GM21723 (cell line): ENCODE results near the gene SMAD3.

Experiments used
- ATAC-seq: cut with Tn5 transposase; IDR thresholded peaks from one replicate; pipeline ENCODE4 v1.9.1; 2021; ENCODE audit warnings: mild to moderate bottlenecking, moderate library complexity; ENCODE audit not compliant: unreplicated experiment

SMAD3 gene

DNA sequence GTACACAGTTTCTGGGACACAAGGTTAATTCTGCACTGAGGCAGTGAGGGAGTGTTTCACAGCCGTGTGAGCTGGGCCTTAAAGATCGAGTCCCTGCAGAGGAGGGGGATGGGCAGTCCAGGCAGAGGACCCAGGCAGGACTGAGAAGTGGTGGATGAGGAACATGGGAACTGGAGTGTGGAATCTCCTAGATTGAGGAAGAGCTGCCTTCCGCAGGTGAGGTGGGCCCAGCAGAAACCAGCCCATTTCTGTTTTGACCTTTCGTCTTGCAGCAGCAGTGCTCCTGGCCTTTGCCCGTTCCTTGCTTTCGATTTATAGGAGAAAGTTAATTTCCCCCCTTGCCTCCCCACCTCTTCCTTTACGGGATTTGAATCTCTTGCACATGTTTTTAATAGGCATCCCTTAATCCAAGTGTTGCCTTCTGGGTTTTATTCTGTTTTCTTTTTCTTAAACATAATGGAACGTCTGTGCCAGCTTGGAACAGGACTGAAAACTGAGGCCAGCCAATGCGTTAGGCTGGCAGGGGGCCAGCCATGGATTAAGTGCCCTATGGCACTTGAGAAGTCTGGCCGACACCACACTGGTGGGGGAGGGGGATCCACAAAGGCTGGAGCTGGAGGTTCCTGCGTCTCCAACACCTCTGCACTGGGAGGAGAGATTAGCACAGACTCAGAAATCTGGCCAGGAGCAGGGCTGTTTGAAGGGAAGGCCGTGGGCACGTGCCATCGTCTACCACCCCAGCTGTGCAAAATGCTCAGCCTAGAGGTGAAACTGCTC is 111.0 kb downstream of the SMAD3 start:
- no peak for ATAC-seq

DNA sequence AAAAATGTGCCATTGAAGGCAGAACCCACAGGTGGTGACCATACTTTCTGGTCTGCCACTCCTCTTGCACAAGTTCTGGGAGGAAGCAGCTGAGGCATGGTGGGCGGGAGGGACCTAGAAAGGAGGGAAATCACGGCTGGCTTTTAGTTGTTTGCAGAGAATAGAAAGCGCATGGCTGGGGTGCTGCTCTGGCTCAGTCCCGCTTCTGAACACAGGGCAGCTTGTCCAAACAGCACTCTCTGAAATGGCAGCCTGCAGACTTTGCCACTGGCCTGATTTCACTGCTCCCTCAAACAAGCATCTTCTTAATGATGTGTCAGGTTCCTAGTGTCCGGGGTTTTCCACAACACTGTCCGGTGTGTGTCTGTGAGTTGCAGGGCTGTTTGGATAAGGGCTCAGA is 112.3 kb downstream of the SMAD3 start:
- ATAC-seq: no peak

DNA sequence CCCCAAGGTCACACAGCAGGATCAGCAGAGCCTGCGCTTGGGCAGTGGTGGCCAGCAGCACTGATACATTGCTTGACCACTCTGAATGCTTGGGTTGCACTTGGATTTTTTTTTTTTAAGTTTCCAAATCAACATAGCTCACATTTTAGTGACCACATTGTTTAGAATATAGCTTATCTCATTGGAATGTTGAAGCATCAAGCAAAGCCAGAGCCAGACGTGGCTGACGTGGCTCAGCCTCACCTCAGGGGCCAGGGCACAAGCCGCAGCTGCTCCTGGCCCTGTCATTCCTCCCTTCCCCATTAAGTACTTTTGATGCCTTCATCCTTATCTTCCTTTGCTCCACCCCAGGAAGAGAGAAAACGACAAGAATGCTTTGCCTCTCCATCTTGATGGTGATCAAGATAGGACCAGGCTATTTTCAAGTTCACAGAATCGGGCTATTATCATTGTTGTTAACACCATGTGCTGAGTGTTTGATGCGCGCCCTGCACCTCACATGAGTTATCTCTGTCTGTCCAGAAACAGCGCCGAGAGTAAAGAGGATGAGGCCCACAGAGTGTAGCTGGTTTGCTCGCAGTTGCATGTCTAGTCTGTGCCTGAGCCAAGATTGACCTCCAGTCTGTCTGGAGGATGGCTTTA is 113.3 kb downstream of the SMAD3 start:
- no peak for ATAC-seq

DNA sequence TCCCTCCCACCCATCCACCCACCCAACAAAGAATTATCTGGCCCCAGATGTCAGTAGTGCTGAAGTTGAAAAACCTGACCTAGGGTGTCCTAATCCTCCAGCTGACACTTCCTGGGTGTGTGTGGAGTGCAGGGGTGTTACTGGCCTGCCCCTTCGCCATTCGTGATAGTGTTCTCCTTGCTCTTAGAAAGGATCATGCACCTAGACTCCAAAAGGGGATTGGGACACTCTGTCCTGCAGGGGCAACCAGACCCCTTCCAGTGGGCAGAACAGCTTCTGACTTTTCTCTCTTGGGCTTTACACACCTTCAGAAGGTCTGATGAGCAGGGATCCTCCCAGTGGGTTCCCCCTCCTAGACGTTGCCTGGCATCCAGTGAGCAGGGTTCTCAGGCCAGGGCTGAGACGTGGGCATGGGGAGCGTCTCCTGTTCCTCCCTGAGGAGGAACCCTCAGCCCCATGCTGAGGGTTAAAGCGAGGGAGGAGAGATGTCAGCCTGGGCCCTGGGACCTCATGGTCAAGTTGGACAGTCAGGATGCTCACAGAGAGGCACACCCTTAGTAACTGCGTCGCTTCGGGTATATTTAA is 114.1 kb downstream of the SMAD3 start:
- ATAC-seq: no peak

DNA sequence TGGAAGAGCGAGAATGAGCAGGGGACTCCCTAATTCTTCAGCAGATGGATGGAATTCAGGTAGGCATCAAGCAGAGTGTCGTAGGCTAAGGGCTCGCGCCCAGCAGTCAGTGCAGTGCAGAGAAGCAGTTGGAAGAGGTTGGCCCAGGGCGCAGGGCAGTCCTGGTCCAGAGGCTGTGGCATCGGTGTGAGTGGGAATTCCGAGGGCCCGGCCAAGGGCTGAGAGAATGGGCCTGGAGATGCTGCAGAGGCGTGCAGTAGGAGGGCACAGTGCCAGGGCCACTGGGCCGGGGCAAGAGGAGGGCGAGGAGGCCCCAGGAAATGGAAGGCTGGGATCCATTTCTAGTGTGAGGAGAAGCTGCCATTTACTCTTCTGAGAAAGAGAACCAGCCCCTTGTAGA is 114.6 kb downstream of the SMAD3 start:
- ATAC-seq: no peak

DNA sequence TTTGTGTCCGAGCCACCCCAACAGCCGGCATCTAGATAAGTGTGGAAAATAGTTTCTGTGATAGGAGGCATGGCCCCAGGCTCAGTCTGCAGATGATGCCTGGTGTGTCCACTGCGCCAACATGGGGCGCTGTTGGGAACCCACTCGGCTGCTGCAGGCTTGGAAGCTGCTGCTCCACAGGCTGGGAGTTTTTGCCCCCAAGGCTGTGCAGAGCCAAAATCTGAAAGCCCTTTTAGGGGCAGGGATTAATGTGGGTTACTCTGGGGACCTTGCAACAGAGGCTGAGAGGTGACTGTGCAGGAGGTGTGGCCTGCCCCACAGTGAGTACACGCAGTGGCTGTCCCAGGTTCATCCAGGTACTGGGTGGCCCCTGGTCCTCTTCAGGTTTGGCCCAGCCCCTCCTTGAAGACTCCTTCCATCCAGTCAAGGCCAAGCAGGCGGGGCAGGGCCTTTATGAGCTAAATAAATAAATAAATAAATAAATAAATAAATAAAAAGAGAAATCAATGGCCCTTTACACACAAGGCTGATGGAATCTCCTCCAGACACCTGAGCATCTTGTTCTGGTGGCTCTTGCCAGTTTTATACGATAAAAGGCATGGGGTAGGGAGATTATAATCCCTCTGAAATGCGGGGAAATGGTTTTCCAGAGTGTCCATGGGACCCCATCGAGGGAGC is 115.3 kb downstream of the SMAD3 start:
- ATAC-seq: no peak

DNA sequence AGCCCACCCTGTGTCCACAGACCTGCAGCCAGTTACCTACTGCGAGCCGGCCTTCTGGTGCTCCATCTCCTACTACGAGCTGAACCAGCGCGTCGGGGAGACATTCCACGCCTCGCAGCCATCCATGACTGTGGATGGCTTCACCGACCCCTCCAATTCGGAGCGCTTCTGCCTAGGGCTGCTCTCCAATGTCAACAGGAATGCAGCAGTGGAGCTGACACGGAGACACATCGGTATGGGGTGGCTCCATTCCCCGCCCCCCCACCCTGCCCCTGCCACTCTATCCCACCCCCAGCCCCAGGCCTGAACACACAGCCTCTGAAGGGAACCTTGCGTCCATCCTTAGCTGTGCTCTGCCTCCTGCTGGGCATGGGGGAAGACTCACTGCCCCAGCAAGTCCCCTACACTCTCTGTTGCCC is 115.8 kb downstream of the SMAD3 start:
- no peak for ATAC-seq

DNA sequence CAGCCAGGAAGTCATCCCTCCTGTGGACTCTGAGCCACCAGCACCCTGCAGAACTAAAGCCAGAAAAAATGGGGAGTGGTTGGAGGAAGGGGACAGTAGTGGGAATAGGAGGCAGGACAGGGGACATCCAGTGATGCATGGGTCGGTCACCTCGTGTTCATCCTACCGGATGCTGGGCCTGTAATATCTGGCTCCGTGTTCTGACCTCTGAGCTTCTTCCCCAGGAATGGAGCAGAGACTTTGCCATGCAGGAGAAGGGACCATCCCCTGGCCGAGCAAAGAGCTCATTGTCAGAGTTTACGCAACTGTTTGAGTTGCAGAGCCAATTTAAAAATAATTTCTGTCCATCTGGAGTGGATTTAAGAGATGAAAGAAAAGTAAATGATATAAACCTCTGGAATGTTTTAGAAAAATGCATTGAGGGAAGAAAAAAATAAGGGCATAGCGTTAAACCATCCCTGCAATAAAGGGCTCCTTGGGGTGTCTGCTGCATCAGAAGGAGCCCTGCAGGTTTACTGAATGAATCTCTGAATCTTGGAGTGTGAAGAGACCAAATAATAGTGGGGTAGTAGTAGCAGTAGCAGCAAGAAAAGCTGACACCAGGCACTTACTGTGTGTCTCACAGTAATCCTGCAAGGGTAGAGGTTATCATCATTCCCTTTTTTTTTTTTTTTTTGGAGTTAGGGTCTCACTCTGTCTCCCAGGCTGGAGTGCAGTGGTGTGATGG is 118.2 kb downstream of the SMAD3 start:
- ATAC-seq: no peak

DNA sequence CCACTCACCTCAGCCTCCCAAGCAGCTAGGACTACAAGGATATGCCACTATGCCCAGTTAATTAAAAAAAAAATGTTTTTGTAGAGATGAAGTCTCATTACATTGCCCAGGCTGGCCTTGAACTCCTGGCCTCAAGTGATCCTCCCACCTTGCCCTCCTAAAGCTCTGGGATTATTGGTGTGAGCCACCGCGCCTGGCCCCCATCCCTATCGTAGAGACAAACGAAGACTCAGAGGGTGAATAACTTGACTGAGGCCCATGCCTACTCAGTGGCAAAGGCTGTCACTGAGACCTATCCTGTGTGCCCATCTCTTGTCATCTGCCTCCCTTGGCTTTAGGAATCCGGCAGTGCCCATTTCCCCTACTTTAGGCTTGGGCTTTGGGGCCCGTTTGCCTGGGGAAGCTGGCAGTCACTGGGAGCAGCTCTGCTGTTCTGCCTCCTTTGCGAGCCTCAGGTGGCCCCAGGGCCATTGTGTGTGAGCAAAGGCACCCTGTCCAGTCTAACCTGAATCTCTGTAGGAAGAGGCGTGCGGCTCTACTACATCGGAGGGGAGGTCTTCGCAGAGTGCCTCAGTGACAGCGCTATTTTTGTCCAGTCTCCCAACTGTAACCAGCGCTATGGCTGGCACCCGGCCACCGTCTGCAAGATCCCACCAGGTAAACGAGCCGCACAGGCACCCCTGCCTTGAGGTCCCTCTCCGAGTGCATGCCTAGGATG is 119.0 kb downstream of the SMAD3 start:
- no peak for ATAC-seq

DNA sequence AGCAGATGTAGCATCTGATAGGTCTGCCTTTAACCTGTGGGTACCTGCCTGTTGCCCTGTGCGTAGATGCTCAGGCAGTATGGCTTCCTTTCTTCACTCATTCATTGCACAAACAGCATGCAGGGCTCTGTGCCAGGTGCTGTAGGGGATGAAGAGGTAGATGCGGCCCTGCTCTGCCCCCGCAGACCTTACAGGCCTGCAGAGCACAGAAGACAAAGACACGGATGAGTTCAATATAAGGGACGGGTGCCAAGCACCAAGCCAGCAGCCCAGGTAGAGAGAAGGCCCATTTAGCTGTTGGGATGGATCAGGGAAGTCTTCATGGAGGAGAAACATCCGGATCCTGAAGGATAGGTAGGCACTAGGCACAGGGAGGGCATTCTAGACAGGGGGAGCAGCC is 119.6 kb downstream of the SMAD3 start:
- ATAC-seq: no peak

DNA sequence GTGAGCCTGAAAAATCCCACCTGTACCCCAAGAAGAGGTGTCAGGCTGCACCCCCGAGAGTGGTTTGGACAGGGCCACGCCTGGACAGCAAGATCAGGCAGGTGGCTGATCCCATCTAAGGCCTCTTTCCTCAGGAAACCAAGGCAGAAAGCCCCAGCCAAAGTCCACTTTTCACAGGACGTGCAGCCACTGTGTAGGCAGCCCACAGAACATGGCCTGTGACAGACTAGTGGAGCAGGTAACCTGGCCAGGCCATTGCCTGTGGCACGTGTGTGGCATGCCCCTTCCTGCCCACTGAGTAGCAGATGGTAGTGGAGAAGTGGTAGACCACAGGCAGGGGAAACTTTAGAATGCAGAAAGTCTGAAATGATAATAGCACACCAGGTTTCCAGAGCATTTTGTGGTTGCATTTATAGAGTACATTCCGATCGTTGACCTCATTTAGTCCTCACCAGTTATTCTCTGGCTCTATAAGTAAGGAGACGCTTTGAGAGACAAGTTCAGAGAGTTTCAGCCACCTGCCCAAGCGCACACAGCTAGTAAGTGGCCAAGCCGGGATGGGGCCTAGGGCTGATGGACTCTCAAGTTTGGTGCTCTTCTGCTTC is 120.3 kb downstream of the SMAD3 start:
- ATAC-seq: no peak

DNA sequence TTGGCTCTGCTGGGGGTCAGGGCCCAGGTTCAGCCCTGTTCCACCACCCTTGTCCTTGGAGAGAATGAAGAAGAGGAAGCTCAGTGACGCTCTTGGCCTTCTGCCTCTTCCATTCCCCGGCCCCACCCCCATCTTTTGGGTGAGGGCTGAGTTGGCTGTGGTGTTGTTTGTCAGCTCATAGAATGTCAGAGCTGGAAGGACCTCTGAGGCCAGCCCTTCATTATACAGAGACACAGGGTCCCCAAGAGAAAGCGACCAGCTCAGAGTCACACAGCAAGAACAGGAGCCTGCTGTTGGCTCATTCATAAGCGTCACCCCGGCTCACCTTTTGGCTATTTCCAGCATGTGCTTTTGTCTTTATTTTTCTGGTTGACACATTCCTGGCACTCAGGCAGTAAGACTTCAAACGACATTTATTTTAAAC is 120.8 kb downstream of the SMAD3 start:
- ATAC-seq: no peak

DNA sequence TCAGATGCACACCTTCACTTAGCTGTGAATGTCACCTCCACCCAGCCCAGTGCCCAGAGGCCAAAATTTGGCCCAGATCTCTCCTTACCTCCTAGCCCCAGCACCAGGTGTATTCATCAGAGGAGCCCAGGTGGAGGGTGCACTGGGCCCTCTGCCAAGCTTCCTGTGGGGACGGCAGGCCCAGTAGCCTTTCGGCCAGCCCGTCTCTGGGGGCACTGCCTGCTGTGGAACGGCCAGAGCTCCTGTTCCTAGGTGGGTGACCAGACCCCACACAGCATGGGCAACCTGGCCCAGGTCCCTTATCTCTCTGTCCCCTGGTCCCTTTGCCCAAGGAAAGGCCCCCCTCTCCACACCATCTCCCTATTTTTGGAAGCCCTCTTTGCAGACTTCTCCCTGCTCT is 121.3 kb downstream of the SMAD3 start:
- no peak for ATAC-seq

DNA sequence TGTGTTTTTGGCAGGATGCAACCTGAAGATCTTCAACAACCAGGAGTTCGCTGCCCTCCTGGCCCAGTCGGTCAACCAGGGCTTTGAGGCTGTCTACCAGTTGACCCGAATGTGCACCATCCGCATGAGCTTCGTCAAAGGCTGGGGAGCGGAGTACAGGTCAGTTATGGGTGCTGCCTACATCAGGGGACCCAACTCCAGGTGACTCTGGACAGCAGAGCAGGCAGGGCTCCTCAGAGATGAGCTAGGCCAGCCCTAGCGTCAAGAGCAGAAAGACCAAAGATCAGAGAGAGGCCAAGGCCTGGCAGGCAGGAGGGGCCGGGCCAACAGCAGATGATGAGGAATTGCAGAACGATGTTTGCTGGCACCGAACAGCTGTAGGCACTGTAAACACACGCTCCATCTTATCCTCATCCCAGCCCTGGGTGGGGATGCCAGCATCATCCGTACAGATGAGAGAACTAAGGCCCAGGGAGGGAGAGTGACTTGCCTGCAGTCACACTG is 122.0 kb downstream of the SMAD3 start:
- ATAC-seq: no peak

DNA sequence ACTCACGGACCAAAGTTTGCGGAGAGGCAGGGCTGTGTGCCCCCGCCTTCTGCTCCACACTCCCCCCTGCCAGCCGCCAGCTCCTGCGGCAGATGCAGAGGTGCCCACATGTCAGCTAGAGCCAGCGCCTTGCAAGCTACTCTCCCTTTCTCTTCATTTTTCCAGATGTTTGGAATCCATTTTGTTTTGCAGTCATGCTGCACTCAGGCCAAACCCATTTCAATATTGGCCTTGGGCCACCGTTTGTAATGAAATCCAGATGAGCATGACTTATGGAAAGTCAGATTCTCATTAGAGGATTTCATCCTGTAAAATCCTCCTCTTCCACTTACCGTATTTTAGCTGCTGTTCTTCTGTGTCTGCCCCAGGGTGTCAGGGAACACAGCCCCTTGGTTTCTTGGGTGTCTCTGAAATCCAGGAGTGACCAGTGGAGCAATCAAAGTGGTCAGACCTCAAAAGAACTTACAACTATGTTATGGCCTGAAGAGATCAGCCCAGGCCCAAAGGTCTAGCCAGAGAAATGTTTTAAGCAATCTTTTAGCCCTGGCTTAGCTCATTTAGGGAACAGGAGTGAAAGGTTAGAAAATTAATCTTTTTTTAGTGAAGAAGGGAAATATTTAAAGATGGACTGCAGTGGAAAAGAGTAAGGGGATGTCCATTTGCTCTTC is 123.3 kb downstream of the SMAD3 start:
- no peak for ATAC-seq

DNA sequence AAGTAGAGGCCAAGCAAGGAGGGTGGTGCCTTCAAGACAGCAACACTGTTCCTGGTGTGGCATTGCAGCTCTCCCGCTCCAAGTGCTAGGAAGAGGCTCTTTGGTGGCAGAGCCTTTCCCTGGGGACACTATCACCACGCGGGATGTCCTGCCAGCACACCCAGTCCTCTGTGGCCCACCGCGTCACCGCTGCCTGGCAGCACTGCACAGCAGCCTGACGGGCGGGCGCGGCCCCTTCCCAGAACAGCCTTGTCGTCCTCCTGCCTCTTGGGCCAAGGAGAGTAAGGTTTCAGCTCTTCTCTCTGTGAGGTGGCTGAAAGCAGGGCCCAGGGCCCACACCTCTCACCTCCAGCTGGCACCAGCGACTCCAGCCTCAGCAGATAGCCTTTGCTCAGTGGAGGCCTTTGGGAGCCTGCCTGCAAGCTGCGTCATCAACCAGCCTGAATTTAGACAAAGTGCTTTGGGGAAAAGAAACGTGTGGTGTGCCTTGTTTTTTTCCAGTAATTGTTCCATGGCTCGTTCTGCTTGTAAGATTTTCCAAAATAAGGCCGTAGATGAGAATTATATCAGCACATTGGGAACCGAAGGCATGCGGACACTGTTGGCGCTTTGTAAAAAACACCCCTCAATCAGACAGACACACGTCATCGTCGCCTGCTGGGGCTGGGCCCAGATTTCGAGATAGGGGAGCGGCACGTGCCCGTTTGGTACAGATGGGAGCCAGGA is 124.1 kb downstream of the SMAD3 start:
- no peak for ATAC-seq

DNA sequence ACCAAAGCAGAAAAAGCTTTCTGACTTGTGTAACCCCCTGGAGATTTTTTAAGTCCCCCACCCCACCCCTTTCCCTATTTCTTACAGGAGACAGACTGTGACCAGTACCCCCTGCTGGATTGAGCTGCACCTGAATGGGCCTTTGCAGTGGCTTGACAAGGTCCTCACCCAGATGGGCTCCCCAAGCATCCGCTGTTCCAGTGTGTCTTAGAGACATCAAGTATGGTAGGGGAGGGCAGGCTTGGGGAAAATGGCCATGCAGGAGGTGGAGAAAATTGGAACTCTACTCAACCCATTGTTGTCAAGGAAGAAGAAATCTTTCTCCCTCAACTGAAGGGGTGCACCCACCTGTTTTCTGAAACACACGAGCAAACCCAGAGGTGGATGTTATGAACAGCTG is 124.9 kb downstream of the SMAD3 start:
- no peak for ATAC-seq

DNA sequence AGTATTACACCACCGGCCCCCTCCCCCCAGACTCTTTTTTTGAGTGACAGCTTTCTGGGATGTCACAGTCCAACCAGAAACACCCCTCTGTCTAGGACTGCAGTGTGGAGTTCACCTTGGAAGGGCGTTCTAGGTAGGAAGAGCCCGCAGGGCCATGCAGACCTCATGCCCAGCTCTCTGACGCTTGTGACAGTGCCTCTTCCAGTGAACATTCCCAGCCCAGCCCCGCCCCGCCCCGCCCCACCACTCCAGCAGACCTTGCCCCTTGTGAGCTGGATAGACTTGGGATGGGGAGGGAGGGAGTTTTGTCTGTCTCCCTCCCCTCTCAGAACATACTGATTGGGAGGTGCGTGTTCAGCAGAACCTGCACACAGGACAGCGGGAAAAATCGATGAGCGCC is 125.4 kb downstream of the SMAD3 start:
- ATAC-seq: no peak
